Measurements from ENCODE around the gene GRAMD1A.

GRCh38 chr19:35022460-35022859, 22.3 kb downstream of the GRAMD1A start:
- TF ChIP-seq, protein P1, sequence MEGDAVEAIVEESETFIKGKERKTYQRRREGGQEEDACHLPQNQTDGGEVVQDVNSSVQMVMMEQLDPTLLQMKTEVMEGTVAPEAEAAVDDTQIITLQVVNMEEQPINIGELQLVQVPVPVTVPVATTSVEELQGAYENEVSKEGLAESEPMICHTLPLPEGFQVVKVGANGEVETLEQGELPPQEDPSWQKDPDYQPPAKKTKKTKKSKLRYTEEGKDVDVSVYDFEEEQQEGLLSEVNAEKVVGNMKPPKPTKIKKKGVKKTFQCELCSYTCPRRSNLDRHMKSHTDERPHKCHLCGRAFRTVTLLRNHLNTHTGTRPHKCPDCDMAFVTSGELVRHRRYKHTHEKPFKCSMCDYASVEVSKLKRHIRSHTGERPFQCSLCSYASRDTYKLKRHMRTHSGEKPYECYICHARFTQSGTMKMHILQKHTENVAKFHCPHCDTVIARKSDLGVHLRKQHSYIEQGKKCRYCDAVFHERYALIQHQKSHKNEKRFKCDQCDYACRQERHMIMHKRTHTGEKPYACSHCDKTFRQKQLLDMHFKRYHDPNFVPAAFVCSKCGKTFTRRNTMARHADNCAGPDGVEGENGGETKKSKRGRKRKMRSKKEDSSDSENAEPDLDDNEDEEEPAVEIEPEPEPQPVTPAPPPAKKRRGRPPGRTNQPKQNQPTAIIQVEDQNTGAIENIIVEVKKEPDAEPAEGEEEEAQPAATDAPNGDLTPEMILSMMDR (IDR thresholded peaks at IDR 0.05) = no peak
- no peak for TF ChIP-seq POLR2A (IDR thresholded peaks at IDR 0.05)
